ENCODE data around the gene NIM1K.
"Not testable (repeated sequence)": the region's sequence is repeated elsewhere in the genome, so short reads cannot be mapped to it uniquely, and the experiment has no call there.

Gene NIM1K

GRCh38 chr5:43316421-43316820 lies 124.4 kb downstream of the NIM1K start:
- DNase-seq, result no peak

GRCh38 chr5:43320846-43321245 lies 128.8 kb downstream of the NIM1K start:
- DNase-seq, result no peak

- DNase-seq, result not testable (repeated sequence)
Measured at GRCh38 chr5:43323488-43323887, 131.5 kb downstream of the NIM1K start.

GRCh38 chr5:43325624-43326023 lies 133.6 kb downstream of the NIM1K start:
- not testable (repeated sequence) for DNase-seq
